ENCODE results near the gene TRAF3. TPM values are rescaled to one million over a fixed set of nuclear protein-coding genes. Genes with fewer than 3 reads are reported as not detected.

Gene TRAF3
- total RNA-seq, 2 donors from 2014 or later = 20.8 to 26.0 TPM

DNA sequence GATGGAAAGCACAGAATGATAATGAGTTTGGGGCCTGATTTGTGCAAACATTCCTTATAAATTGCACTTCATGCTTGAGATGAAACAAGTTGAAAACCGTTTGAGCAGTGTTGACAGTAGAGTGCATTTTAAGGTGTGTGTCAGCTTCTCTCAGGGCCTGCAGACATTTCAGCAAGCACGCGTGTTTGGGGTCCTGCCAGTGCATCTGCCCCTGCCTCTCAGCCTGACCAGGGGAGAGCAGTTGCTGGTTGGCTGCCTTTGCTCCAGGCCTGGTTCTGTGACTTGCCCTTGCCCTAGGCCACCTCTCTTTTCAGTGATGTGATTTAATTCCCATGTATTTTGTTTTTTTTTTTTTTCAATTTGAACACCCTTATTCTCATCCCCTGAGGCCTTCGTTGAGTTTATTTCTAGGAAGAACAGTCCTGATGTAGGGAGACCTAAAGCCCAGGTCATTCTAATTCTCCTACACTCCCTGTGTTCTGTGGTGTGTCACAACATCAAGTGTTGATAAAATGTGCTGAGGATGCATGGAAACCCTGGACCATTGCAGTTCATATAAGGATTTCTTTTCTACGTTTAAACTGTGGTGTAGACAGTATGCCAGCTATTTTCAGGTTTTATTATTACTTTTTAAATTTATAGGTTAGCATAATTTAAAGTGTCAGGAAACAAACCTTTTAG is 105.1 kb downstream of the TRAF3 start:
- TF ChIP-seq, protein P1, sequence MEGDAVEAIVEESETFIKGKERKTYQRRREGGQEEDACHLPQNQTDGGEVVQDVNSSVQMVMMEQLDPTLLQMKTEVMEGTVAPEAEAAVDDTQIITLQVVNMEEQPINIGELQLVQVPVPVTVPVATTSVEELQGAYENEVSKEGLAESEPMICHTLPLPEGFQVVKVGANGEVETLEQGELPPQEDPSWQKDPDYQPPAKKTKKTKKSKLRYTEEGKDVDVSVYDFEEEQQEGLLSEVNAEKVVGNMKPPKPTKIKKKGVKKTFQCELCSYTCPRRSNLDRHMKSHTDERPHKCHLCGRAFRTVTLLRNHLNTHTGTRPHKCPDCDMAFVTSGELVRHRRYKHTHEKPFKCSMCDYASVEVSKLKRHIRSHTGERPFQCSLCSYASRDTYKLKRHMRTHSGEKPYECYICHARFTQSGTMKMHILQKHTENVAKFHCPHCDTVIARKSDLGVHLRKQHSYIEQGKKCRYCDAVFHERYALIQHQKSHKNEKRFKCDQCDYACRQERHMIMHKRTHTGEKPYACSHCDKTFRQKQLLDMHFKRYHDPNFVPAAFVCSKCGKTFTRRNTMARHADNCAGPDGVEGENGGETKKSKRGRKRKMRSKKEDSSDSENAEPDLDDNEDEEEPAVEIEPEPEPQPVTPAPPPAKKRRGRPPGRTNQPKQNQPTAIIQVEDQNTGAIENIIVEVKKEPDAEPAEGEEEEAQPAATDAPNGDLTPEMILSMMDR (IDR thresholded peaks at IDR 0.05) = no peak
- Histone ChIP-seq H3K9ac (ENCODE audit: low read depth in 2 of 2, low read length in 2 of 2) (no peak overlapping the region), H3K9me3 (no peaks in the 10 kb centered on the region), H3K27ac (no peak overlapping the region), H3K36me3 (no peaks in the 10 kb centered on the region), H3K27me3 (no peaks in the 10 kb centered on the region), H3K4me1 (no peaks in the 10 kb centered on the region), H3K4me3 (no peak overlapping the region)
- no peak for DNase-seq
- intact Hi-C loops (cut with DNase I) = no loop called here

DNA sequence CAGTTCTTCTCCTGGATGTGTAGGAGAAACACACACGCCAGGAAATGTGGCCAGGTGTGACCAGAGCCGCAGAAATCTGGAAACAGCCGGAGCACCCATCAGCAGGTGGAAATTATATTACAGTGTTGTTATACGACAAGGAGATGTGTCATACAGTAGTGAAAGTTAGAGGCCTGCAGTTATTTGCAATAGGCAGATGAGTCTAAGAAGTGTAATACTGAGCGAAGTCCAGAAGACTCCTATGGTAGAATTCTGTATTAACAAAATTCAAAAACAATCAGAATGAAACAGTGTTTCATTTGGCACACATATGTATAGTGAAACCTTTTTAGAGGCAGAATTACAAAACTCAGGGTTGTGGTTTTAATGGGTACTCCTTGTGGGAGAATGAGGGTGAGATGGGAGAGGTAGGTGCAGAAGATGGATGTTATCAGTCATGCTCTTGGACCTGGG is 105.9 kb downstream of the TRAF3 start:
- H3K27me3 ChIP-seq = no peaks in the 10 kb centered on the region
- no peaks in the 10 kb centered on the region for H3K9me3 ChIP-seq
- DNase-seq = no peak
- no peak overlapping the region for H3K27ac ChIP-seq
- H3K36me3 ChIP-seq = no peaks in the 10 kb centered on the region
- intact Hi-C loops (cut with DNase I) = no loop called here
- no peak overlapping the region for H3K4me3 ChIP-seq
- H3K4me1 ChIP-seq = no peaks in the 10 kb centered on the region
- TF ChIP-seq, protein P1 (IDR thresholded peaks at IDR 0.05) = no peak
- H3K9ac ChIP-seq (ENCODE audit: low read depth in 2 of 2, low read length in 2 of 2) = no peak overlapping the region

DNA sequence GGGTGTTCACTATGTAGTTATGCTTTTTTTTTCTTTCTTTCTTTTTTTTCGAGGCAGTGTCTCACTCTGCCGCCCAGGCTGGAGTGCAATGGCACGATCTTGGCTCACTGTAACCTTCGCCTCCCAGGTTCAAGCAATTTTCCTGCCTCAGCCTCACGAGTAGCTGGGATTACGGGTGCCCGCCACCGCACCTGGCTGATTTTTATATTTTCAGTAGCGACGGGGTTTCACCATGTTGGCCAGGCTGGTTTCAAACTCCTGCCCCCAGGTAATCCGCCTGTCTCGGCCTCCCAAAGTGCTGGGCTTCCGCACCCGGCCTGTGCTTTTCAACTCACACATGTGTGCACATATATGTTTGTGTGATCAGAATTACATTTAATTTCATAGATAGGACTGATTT is 106.3 kb downstream of the TRAF3 start:
- no peaks in the 10 kb centered on the region for H3K4me1 ChIP-seq
- intact Hi-C loops (cut with DNase I) = no loop called here
- no peak for DNase-seq
- no peak overlapping the region for H3K9ac ChIP-seq (ENCODE audit: low read depth in 2 of 2, low read length in 2 of 2)
- TF ChIP-seq, protein P1 (IDR thresholded peaks at IDR 0.05) = no peak
- H3K9me3 ChIP-seq = no peaks in the 10 kb centered on the region
- no peak overlapping the region for H3K4me3 ChIP-seq
- no peaks in the 10 kb centered on the region for H3K36me3 ChIP-seq
- no peaks in the 10 kb centered on the region for H3K27me3 ChIP-seq
- no peak overlapping the region for H3K27ac ChIP-seq

DNA sequence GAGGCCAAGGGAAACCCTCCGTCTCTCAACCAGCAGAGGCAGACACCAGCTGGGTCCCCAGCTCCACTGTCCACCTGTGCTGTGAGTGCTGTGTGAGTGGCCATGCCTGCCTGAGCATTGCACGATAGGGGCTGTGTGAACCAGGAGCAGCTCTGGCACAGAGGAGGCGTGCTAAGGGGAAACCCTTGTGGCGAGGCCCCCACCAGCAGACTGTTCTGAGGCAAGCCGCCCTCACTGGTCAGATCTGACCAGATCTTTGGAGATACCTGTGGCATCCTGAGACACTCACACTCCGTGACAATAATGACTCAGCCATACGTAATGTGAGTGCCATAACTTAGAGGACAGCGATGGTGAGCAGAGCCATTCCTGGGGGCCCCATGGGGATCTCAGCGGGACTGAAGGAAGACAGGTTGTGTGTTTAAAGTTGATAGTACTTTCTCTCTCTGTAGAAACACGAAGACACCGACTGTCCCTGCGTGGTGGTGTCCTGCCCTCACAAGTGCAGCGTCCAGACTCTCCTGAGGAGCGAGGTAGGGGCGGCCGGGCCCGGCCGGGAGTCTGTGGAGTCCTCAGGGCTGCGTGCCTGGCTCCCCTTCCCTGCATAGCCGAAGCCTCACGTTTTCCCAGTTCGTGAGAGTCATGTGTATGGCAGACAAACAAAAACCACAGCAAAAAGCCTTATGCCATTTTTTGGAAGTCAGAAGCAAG is 108.6 kb downstream of the TRAF3 start:
- Histone ChIP-seq H3K4me1 (no peaks in the 10 kb centered on the region), H3K9ac (ENCODE audit: low read depth in 2 of 2, low read length in 2 of 2) (no peak overlapping the region), H3K9me3 (no peaks in the 10 kb centered on the region), H3K4me3 (no peak overlapping the region), H3K27ac (no peak overlapping the region), H3K27me3 (no peaks in the 10 kb centered on the region), H3K36me3 (no peaks in the 10 kb centered on the region)
- DNase-seq = no peak
- TF ChIP-seq, protein P1 (IDR thresholded peaks at IDR 0.05) = no peak
- intact Hi-C loops (cut with DNase I) = no loop called here

DNA sequence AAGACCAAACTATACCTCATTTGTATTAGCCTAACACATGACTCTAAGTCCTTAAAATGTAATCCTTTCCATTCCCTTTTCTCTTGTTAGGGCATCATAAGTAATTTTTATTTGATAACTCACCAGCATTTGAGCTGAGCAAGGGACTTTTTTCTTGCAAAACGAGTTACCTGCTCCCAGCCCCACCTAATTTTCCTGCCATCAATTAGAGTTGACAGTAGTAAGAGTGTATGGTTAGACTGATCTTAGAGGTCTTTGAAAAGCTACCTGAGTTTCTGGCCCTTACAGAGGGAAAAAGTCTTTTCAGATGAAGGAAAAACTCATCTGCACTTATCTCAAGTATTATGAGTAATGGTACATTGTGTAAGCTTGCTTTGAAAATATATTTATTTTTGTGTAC is 111.5 kb downstream of the TRAF3 start:
- Histone ChIP-seq H3K9ac (ENCODE audit: low read depth in 2 of 2, low read length in 2 of 2) (no peak overlapping the region), H3K9me3 (no peaks in the 10 kb centered on the region), H3K4me3 (no peak overlapping the region), H3K36me3 (no peaks in the 10 kb centered on the region), H3K27me3 (no peaks in the 10 kb centered on the region), H3K4me1 (no peaks in the 10 kb centered on the region), H3K27ac (no peak overlapping the region)
- no peak for DNase-seq
- TF ChIP-seq, protein P1 (IDR thresholded peaks at IDR 0.05) = no peak
- intact Hi-C loops (cut with DNase I) = no loop called here
